Liver (tissue), 3 donors: ENCODE results near the gene IGFALS.

ENCODE experiments used
- GABPA ChIP-seq, 2 donors: IDR thresholded peaks in 1 of 2; conservative IDR thresholded peaks in 1 of 2; 2 replicates each; pipeline ENCODE4 v1.6.1; 2016; ENCODE audit warnings: antibody characterized with exemption in 2 of 2, mild to moderate bottlenecking in 1 of 2, moderate library complexity in 1 of 2
- HNF4G ChIP-seq: IDR thresholded peaks from 2 replicates; pipeline ENCODE4 v1.6.1; 2016; ENCODE audit warnings: antibody characterized with exemption
- JUND ChIP-seq, 2 donors: IDR thresholded peaks; 2 replicates each; pipeline ENCODE4 v1.6.1; 2016; ENCODE audit warnings: antibody characterized with exemption in 2 of 2
- RAD21 ChIP-seq, 2 donors: IDR thresholded peaks; 2 replicates each; pipeline ENCODE4 v1.6.1; 2016; ENCODE audit warnings: antibody characterized with exemption in 2 of 2, mild to moderate bottlenecking in 2 of 2
- RXRA ChIP-seq, 2 donors: IDR thresholded peaks; 2 replicates each; pipeline ENCODE4 v1.6.1; 2017 to 2018; ENCODE audit warnings: antibody characterized with exemption in 2 of 2, mild to moderate bottlenecking in 1 of 2
- SP1 ChIP-seq: IDR thresholded peaks from 2 replicates; pipeline ENCODE4 v1.6.1; 2018; ENCODE audit warnings: antibody characterized with exemption, mild to moderate bottlenecking
- TAF1 ChIP-seq: conservative IDR thresholded peaks from 2 replicates; pipeline ENCODE4 v1.6.1; 2016; ENCODE audit warnings: antibody characterized with exemption, mild to moderate bottlenecking
- YY1 ChIP-seq: IDR thresholded peaks from 2 replicates; pipeline ENCODE4 v1.6.1; 2016; ENCODE audit warnings: antibody characterized with exemption, mild to moderate bottlenecking
- TF ChIP-seq, protein P1 (sequence below): fragments of 150-350 bp; IDR thresholded peaks from 2 replicates; pipeline ENCODE4 v1.5.1; 2017; ENCODE audit warnings: improper control_type of control experiment, low read depth, low read length; ENCODE audit not compliant: missing input control
- TF ChIP-seq, protein P2 (sequence below): IDR thresholded peaks from 2 replicates; pipeline ENCODE4 v1.6.1; 2016; ENCODE audit warnings: antibody characterized with exemption, mild to moderate bottlenecking
- TF ChIP-seq, protein P3 (sequence below): IDR thresholded peaks from 2 replicates; pipeline ENCODE4 v1.6.1; 2016; ENCODE audit warnings: antibody characterized with exemption
- TF ChIP-seq, protein P4 (sequence below): IDR thresholded peaks from 2 replicates; pipeline ENCODE4 v1.6.1; 2016; ENCODE audit warnings: antibody characterized with exemption
- TF ChIP-seq, protein P5 (sequence below): IDR thresholded peaks from 2 replicates; pipeline ENCODE4 v1.6.1; 2016; ENCODE audit warnings: antibody characterized with exemption
- donor health status: healthy.
- donor health status: healthy.

DNA sequence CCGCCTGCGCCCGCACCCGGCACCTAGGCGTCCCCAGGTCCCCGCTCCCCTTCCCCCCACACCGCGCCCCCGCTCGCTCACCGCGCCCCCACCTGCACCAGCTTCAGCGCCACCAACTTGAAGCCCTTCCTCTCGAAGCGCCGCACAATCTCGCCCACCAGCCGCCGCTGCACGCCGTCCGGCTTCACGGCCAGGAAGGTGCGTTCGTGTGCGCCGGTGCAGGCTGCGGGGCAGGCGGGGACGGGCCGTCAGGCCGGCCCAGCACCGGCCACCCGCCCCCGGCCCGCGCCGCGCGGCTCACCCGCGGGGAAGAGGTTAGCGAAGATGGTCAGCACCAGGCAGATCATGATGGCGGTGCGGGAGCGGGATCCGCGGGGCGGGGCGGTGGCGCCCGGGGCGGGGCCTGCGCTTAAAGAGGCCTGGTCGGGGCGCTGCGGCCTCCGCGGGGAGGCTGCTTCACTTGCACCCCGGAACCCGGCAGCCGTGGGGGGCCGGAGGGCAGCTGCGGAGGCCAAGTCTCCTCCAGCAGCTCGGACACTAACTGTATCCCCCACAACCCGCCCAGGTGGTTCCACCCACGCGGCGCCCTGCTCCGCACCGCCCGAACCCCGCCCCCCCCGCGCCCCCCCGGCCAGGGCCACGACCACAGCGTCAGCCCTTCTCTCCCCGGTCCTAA, 22.2 kb downstream of the IGFALS start, which contains the start of gene NME3:
- TF ChIP-seq, protein P1, sequence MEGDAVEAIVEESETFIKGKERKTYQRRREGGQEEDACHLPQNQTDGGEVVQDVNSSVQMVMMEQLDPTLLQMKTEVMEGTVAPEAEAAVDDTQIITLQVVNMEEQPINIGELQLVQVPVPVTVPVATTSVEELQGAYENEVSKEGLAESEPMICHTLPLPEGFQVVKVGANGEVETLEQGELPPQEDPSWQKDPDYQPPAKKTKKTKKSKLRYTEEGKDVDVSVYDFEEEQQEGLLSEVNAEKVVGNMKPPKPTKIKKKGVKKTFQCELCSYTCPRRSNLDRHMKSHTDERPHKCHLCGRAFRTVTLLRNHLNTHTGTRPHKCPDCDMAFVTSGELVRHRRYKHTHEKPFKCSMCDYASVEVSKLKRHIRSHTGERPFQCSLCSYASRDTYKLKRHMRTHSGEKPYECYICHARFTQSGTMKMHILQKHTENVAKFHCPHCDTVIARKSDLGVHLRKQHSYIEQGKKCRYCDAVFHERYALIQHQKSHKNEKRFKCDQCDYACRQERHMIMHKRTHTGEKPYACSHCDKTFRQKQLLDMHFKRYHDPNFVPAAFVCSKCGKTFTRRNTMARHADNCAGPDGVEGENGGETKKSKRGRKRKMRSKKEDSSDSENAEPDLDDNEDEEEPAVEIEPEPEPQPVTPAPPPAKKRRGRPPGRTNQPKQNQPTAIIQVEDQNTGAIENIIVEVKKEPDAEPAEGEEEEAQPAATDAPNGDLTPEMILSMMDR: no peak
- TF ChIP-seq, protein P2, sequence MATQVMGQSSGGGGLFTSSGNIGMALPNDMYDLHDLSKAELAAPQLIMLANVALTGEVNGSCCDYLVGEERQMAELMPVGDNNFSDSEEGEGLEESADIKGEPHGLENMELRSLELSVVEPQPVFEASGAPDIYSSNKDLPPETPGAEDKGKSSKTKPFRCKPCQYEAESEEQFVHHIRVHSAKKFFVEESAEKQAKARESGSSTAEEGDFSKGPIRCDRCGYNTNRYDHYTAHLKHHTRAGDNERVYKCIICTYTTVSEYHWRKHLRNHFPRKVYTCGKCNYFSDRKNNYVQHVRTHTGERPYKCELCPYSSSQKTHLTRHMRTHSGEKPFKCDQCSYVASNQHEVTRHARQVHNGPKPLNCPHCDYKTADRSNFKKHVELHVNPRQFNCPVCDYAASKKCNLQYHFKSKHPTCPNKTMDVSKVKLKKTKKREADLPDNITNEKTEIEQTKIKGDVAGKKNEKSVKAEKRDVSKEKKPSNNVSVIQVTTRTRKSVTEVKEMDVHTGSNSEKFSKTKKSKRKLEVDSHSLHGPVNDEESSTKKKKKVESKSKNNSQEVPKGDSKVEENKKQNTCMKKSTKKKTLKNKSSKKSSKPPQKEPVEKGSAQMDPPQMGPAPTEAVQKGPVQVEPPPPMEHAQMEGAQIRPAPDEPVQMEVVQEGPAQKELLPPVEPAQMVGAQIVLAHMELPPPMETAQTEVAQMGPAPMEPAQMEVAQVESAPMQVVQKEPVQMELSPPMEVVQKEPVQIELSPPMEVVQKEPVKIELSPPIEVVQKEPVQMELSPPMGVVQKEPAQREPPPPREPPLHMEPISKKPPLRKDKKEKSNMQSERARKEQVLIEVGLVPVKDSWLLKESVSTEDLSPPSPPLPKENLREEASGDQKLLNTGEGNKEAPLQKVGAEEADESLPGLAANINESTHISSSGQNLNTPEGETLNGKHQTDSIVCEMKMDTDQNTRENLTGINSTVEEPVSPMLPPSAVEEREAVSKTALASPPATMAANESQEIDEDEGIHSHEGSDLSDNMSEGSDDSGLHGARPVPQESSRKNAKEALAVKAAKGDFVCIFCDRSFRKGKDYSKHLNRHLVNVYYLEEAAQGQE: no peak
- TF ChIP-seq RXRA (IDR thresholded peaks at IDR 0.05) (no peak), JUND (IDR thresholded peaks at IDR 0.05) (no peak), RAD21 (IDR thresholded peaks at IDR 0.05) (no peak), GABPA (IDR thresholded peaks at IDR 0.05 in 1 of 2, conservative IDR thresholded peaks at IDR 0.05 in 1 of 2) (no peak), YY1 (peak; percentile 23), TAF1 (no peak), HNF4G (no peak), SP1 (no peak)
- TF ChIP-seq, protein P3, sequence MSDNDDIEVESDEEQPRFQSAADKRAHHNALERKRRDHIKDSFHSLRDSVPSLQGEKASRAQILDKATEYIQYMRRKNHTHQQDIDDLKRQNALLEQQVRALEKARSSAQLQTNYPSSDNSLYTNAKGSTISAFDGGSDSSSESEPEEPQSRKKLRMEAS: no peak
- TF ChIP-seq, protein P4, sequence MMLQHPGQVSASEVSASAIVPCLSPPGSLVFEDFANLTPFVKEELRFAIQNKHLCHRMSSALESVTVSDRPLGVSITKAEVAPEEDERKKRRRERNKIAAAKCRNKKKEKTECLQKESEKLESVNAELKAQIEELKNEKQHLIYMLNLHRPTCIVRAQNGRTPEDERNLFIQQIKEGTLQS: no peak
- TF ChIP-seq, protein P5, sequence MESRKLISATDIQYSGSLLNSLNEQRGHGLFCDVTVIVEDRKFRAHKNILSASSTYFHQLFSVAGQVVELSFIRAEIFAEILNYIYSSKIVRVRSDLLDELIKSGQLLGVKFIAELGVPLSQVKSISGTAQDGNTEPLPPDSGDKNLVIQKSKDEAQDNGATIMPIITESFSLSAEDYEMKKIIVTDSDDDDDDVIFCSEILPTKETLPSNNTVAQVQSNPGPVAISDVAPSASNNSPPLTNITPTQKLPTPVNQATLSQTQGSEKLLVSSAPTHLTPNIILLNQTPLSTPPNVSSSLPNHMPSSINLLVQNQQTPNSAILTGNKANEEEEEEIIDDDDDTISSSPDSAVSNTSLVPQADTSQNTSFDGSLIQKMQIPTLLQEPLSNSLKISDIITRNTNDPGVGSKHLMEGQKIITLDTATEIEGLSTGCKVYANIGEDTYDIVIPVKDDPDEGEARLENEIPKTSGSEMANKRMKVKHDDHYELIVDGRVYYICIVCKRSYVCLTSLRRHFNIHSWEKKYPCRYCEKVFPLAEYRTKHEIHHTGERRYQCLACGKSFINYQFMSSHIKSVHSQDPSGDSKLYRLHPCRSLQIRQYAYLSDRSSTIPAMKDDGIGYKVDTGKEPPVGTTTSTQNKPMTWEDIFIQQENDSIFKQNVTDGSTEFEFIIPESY: no peak
